Large intestine (tissue), 12 donors: Measurements from ENCODE around the gene MYCL. TPM values are rescaled to one million over a fixed set of nuclear protein-coding genes. Genes with fewer than 3 reads are reported as not detected.

Experiments
- DNase-seq, 2 donors: peaks; one replicate each; pipeline versions ENCODE4 v3.0.0 to v3.0.0-alpha.2; 2013
- H3K27ac ChIP-seq: one replicate; pipeline ENCODE4 v1.5.1; 2013; ENCODE audit warnings: low read length
- H3K27me3 ChIP-seq: 2 replicates; pipeline ENCODE4 v1.6.1; 2013; ENCODE audit warnings: low read length; ENCODE audit not compliant: control insufficient read depth, insufficient read depth
- H3K36me3 ChIP-seq: 2 replicates; pipeline ENCODE4 v1.6.1; 2013; ENCODE audit warnings: low read length; ENCODE audit not compliant: control insufficient read depth, insufficient read depth
- H3K4me1 ChIP-seq: one replicate; pipeline ENCODE4 v1.6.1; 2013; ENCODE audit warnings: low read length; ENCODE audit not compliant: control insufficient read depth, insufficient read depth
- H3K4me3 ChIP-seq: one replicate; pipeline ENCODE4 v1.5.1; 2013; ENCODE audit warnings: low read length
- H3K9me3 ChIP-seq: one replicate; pipeline ENCODE4 v1.6.1; 2013; ENCODE audit warnings: mild to moderate bottlenecking, low read depth, low read length, moderate library complexity; ENCODE audit not compliant: control insufficient read depth
- WGBS: methylation state at CpG from one replicate; pipeline ENCODE4 v1.1.5; 2013; ENCODE audit warnings: low lambda C conversion rate; ENCODE audit not compliant: insufficient coverage; 5-methylcytosine and 5-hydroxymethylcytosine counted together
- long read RNA-seq, 11 donors: transcript quantifications; one replicate each; lab custom pipeline, GENCODE V29; 2026
- polyA plus RNA-seq: library from polyadenylated mRNA; unstranded; fragments of 120-200 nt; gene quantifications from one replicate; pipeline ENCODE4 v1.2.1, GENCODE V29; 2013

Gene MYCL
- 8.5 TPM for polyA plus RNA-seq
- long read RNA-seq, donor 1, partial matches to known transcripts, result 0 of 2 reads
- long read RNA-seq, donor 1, other reads (novel, unspliced or antisense), result 0 of 2 reads
- long read RNA-seq, donor 2, partial matches to known transcripts, result 27 of 40 reads
- long read RNA-seq, donor 2, other reads (novel, unspliced or antisense), result 10 of 40 reads
- long read RNA-seq, donor 3, result 0 reads
- long read RNA-seq, donor 4, result 0 reads
- long read RNA-seq, donor 5, partial matches to known transcripts, result 0 of 3 reads
- long read RNA-seq, donor 5, other reads (novel, unspliced or antisense), result 0 of 3 reads
- long read RNA-seq, donor 6, partial matches to known transcripts, result 0 of 3 reads
- long read RNA-seq, donor 6, other reads (novel, unspliced or antisense), result 0 of 3 reads
- long read RNA-seq, donor 7, partial matches to known transcripts, result 0 of 1 reads
- long read RNA-seq, donor 7, other reads (novel, unspliced or antisense), result 0 of 1 reads
- long read RNA-seq, donor 8, partial matches to known transcripts, result 0 of 2 reads
- long read RNA-seq, donor 8, other reads (novel, unspliced or antisense), result 0 of 2 reads
- long read RNA-seq, donor 9, partial matches to known transcripts, result 0 of 1 reads
- long read RNA-seq, donor 9, other reads (novel, unspliced or antisense), result 0 of 1 reads
- long read RNA-seq, donor 10, partial matches to known transcripts, result 0 of 1 reads
- long read RNA-seq, donor 10, other reads (novel, unspliced or antisense), result 0 of 1 reads
- long read RNA-seq, donor 11, result 0 reads

- peak within 1 kb of the TSS; percentile 77 for H3K27ac ChIP-seq
- peak within 1 kb of the TSS; percentile 72 for H3K4me3 ChIP-seq
- H3K9me3 ChIP-seq, result no peaks in the 10 kb centered on the region
- DNase-seq, result peak; percentile 85 to 94
- H3K27me3 ChIP-seq, result peaks cover 16% of the 10 kb centered on the region
- H3K36me3 ChIP-seq, result no peaks in the 10 kb centered on the region
- no CpG with 5 or more reads among the region's 92 CpGs for WGBS
- H3K4me1 ChIP-seq, result peaks cover 12% of the 10 kb centered on the region
Observed at GRCh38 chr1:39901714-39902459, at the start of gene MYCL. Gene MYCL (minus strand): TSS chr1:39901917. CDS start chr1:39901434, 483 bp downstream.

GRCh38 chr1:39949891-39950290 lies 48.2 kb upstream of the MYCL start:
- H3K4me3 ChIP-seq, result no peak overlapping the region
- H3K4me1 ChIP-seq, result peaks cover 20% of the 10 kb centered on the region
- WGBS, result no CpG with 5 or more reads among the region's 2 CpGs

GRCh38 chr1:39947260-39947659 lies 45.5 kb upstream of the MYCL start:
- no CpG with 5 or more reads among the region's 4 CpGs for WGBS
- peak; percentile 55 to 90 for DNase-seq
- H3K27ac ChIP-seq, result peak overlapping the region; percentile 85

More at GRCh38 chr1:39949891-39950290, 48.2 kb upstream of the MYCL start:
- H3K27ac ChIP-seq, result no peak overlapping the region
- no peak for DNase-seq
- H3K27me3 ChIP-seq, result no peaks in the 10 kb centered on the region
- H3K9me3 ChIP-seq, result no peaks in the 10 kb centered on the region
- no peaks in the 10 kb centered on the region for H3K36me3 ChIP-seq

GRCh38 chr1:39946216-39946615 lies 44.5 kb upstream of the MYCL start:
- WGBS, result no CpG with 5 or more reads among the region's 4 CpGs
- Histone ChIP-seq H3K4me1 (peaks cover 22% of the 10 kb centered on the region), H3K27me3 (no peaks in the 10 kb centered on the region), H3K27ac (peak overlapping the region; percentile 85), H3K4me3 (no peak overlapping the region), H3K9me3 (no peaks in the 10 kb centered on the region), H3K36me3 (no peaks in the 10 kb centered on the region)
- DNase-seq, result no peak

More at GRCh38 chr1:39947260-39947659, 45.5 kb upstream of the MYCL start:
- Histone ChIP-seq H3K4me3 (no peak overlapping the region), H3K9me3 (no peaks in the 10 kb centered on the region), H3K27me3 (no peaks in the 10 kb centered on the region), H3K36me3 (no peaks in the 10 kb centered on the region), H3K4me1 (peaks cover 19% of the 10 kb centered on the region)

- Histone ChIP-seq H3K4me1 (peaks cover 28% of the 10 kb centered on the region), H3K27ac (no peak overlapping the region), H3K9me3 (no peaks in the 10 kb centered on the region), H3K36me3 (no peaks in the 10 kb centered on the region), H3K4me3 (no peak overlapping the region), H3K27me3 (no peaks in the 10 kb centered on the region)
- DNase-seq, result no peak
- 71% methylated on average over 4 of the region's 8 CpGs for WGBS
Observed at GRCh38 chr1:39944410-39945112, 42.8 kb upstream of the MYCL start.

- Histone ChIP-seq H3K4me1 (peaks cover 28% of the 10 kb centered on the region), H3K36me3 (no peaks in the 10 kb centered on the region), H3K27ac (no peak overlapping the region), H3K9me3 (no peaks in the 10 kb centered on the region), H3K4me3 (no peak overlapping the region), H3K27me3 (no peaks in the 10 kb centered on the region)
- peak in 1 of 2 donors; percentile 64 for DNase-seq
- WGBS, result 40% methylated on average over 3 of the region's 14 CpGs
Observed at GRCh38 chr1:39943471-39944290, 42.0 kb upstream of the MYCL start.

- H3K36me3 ChIP-seq, result no peaks in the 10 kb centered on the region
- peaks cover 27% of the 10 kb centered on the region for H3K4me1 ChIP-seq
- H3K27me3 ChIP-seq, result no peaks in the 10 kb centered on the region
- no peak overlapping the region for H3K4me3 ChIP-seq
- no peak overlapping the region for H3K27ac ChIP-seq
- H3K9me3 ChIP-seq, result no peaks in the 10 kb centered on the region
- WGBS, result no CpG with 5 or more reads among the region's 9 CpGs
- DNase-seq, result no peak
Observed at GRCh38 chr1:39940980-39941871, 39.5 kb upstream of the MYCL start.

- H3K36me3 ChIP-seq, result no peaks in the 10 kb centered on the region
- no peaks in the 10 kb centered on the region for H3K9me3 ChIP-seq
- DNase-seq, result no peak
- no CpG with 5 or more reads among the region's 5 CpGs for WGBS
- H3K4me1 ChIP-seq, result peaks cover 34% of the 10 kb centered on the region
- no peak overlapping the region for H3K27ac ChIP-seq
- no peaks in the 10 kb centered on the region for H3K27me3 ChIP-seq
- H3K4me3 ChIP-seq, result no peak overlapping the region
Observed at GRCh38 chr1:39940253-39940652, 38.5 kb upstream of the MYCL start.
